Adrenal gland (tissue), 5 donors: ENCODE data around the gene ART1.

ENCODE experiments used
- CTCF ChIP-seq, 6 experiments: fragments of 450-650 bp in 4 of 6; fragments of 200-600 bp in 2 of 6; sonication (generic) in 1 of 6; IDR thresholded peaks; 1 replicate in 5 of 6; 2 replicates in 1 of 6; pipeline versions ENCODE4 v1.5.1 to v1.8.0; 2016 to 2021; ENCODE audit warnings: antibody characterized with exemption in 6 of 6, mild to moderate bottlenecking in 2 of 6, moderate library complexity in 1 of 6
- POLR2A ChIP-seq, 2 donors: fragments of 450-650 bp; IDR thresholded peaks; one replicate each; pipeline ENCODE4 v1.6.1; 2017; ENCODE audit warnings: antibody characterized with exemption in 2 of 2, mild to moderate bottlenecking in 2 of 2, moderate library complexity in 1 of 2
- donor health status: DM: no; HTN: no; CAD: no.

- TF ChIP-seq CTCF (IDR thresholded peaks at IDR 0.05), result no peak
- TF ChIP-seq POLR2A (IDR thresholded peaks at IDR 0.05), result no peak
These were observed 17.6 kb upstream of the ART1 start for GRCh38 chr11:3627291-3627690.
